Stimulated activated CD4-positive, alpha-beta T cell treated with anti-CD3 and anti-CD28 coated beads, TNF-alpha, amount 100 ng/mL, for 24 hours (primary cell): ENCODE data around the gene SULT1B1.

Source experiments
- DNase-seq, 3 experiments: peaks; one replicate each; pipeline ENCODE4 v3.0.0-alpha.2; 2020; ENCODE audit warnings: low read depth in 3 of 3

The SULT1B1 gene

DNA sequence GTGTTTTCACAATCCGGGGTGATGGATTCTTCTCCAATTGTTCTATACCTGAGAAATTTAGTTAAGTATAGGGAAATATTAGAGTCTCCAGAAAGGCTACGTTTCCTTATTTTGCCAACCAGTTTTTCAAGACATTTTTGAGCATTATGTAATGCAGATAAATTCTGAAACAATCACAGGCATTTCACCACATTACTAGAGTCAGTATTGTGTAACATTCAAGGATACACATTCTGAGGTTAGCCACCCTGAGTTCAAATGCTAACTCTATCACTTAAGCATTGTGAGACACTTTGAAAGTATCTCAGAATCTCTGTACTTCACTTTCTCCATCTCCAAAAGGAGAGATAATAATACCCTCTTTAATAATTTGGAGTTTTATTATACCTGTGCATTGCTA lies 10.6 kb downstream of the SULT1B1 start:
- no peak for DNase-seq

DNA sequence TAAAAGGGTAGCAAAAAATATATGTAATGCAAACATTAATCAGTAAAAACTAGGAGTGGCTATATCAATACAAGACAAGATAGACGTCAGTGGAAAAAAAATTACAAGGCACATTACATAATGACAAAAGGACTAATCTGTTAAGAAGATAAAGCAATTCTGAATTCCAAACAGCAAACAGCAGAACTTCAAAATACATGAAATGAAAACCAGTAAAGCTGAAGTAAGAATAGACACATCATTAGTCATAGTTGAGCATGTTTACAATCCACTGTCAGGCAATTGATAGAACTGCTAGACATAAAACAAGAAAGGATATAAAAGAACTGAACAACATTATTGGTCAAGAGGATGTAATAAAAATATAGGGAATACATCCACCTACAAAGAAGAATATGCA lies 12.2 kb downstream of the SULT1B1 start:
- no peak for DNase-seq

DNA sequence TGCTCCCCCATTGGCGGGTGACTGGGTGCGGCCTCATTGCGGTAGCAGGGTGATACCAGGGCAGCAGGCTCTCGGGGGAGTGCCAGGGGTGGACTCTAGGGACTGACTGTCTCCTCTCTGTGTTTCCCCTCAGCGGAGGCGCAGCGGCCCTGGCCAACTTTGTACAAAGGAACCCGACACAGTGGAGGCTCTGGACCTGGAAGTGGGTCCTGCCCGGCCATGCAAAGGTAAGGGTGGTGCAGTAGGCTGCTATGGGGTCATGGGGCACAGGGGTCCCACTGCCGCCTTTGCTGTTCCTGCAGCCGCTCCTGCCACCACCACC lies 16.3 kb downstream of the SULT1B1 start:
- DNase-seq = no peak

DNA sequence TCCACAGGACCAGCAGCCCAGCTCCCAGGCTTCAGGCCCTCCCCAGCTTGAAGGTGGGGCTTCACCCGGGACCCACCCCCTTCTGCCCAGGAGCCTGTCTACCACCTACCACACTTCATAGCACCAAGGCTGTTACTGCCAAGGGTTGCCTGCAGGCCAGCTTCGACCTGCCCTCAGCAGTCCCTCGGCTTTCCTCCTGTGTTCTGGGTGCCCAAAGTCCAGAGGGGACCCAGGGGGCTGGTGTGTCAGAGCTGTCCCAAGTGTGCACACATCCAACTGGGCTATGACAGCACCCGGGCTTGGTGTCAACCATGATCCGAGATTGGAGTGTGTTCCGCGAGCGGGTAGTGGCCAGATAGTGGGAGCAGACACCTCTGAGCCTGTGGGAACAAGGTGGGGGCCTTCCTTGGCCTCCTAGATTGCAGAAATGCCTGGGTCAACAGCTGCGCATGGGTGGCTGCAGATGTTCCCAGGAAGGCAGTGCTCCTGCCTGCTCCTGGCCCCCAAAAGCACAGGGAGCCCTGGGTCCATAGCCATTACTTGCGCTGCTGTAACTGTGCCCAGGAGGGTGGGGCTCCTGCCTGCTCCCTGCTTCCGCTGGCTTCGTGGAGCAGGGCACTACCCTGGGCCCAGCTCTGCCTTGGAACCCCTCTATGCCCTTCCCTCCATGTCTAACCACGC lies 16.8 kb downstream of the SULT1B1 start:
- DNase-seq = no peak

DNA sequence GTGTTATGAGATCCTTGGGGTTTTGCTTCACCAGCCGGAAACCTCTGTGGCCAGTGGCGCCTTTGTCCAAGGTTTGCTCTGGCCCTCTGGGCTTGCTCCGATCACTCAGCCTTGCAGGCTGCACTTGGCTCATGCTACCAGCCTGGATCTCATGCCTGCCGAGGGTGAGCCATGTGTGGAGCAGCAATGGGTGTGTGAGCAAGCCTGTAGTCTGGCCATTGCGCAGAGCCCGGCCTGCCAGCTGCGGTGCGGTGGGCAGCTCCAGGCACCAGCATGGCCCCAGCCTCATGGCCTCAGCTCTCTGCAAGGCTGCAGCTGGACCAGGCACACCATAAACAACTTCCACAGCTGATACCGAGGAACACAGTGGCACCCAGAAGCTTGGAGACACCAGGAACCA lies 17.8 kb downstream of the SULT1B1 start:
- DNase-seq = no peak

DNA sequence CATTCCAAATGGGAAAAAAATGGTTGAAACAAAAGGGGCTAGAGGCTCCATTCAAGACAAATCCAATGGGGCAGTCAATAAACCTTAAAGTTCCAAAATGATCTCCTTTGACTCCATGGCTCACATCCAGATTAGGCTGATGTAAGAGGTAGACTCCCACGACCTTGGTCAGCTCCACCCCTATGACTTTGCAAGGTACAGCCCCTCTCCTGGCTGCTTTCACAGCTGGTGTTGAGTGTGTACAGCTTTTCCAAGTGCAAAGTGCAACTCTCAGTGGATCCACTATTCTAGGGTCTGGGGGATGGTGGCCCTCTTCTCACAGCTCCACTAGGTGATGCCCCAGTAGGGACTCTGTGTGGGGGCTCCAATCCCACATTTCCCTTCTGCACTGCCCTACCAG lies 21.5 kb downstream of the SULT1B1 start:
- DNase-seq = no peak

DNA sequence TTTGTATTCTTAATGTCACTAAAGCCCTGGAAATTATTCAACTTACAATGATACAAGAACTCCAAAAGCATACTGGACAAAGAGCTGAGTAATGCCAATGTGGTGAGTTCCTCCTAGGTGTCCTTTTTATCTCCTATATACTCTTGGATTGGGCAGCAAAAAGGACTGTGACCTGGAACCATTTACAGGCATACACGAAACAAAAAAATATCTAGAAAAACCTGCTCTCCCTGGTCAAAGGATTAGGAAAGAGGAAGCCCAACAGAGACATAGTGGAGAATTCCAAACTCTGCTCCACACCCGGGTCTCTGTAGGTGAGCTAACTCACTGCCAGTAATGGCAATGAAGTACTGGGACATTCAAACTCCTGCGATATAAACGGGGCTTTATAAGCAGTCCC lies 25.3 kb downstream of the SULT1B1 start:
- no peak for DNase-seq

DNA sequence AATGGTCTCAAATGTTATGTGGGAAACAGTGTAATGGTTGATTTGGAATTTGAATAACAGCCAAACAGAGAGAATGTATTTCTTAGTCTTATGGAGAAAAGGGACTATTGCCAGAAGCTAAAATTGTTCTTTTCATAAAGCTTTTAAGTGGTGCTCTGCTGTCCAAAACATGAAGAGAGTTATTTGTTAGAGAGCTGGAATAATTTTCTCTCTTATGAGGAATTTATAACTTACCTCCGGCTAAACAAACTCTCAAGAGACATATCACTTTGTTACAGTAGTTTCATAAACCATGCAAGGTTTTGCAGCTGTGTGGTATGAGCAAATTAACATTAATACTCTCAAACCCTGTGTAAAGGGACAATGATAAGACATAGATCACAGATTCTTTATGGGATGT lies 28.6 kb downstream of the SULT1B1 start:
- DNase-seq = no peak

DNA sequence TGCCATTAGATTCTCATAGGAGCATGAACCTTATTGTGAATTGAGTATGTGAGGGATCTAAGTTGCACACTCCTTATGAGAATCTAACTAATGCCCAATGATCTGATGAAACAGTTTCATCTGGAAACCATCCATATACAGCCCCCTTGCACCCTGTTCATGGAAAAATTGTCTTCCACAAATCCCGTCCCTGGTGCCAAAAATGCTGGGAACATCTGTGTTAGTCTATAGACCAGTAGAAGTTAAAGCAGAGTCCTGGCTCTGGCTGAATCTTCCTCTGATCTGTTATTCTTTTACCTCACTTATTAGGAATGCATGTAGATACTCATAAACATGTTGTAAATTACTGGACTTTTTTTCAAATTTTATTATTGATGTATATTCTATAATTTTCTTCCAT lies 29.2 kb downstream of the SULT1B1 start:
- DNase-seq = no peak

DNA sequence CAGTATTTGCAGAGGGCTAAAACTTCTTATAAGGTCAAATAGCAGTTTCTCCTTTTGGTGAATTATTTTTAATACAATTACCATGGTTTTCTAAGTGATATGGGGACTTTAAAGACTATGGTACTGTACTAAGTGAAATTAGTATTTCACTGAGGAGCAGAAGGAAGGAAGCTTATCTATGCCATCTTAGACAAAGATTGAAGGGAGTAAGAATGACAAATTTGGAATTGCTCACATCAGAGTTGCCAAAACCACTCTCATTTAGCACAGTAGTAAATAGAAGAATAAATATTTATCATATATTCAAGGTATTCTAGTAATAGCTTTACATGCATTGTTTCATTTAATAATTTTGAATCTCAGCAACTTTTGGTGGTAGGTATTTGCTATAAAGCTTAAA lies 30.4 kb downstream of the SULT1B1 start:
- DNase-seq = no peak

DNA sequence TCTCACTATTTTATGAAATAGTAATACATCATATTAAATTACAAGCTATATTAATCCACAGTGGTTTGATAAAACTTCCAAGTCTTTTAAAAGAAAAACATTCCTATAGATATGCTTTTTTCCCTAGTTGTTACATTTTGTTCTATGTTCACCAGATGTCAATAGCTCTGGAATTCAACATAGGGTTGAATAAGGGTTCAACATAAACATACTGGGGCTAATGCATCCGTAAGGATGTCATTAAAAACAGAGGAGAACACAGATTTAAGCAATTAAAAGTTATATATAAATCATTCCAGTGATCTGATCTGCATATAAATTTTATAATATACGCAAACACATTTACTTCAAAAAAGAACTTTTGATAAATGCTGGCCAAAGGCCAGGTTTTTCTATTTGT lies 32.5 kb downstream of the SULT1B1 start:
- DNase-seq = no peak

DNA sequence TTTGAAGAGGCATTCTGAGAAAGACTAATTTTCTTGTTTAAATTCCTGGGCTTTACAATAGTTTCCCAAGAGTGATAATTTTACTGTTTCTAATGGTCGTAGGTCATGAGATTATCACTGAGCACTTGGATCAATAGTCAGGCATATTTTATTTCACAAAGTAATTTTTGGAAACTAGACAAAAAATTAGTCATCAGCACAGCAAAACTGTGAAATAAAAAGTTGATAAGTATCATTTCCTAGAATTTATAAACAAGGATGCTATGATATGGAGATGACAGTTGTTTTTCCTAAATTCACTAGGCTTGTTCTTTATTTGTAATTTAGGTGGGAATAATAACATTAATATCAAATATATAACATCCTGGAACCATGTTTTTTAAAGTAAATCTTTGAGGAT lies 33.0 kb downstream of the SULT1B1 start:
- no peak for DNase-seq

DNA sequence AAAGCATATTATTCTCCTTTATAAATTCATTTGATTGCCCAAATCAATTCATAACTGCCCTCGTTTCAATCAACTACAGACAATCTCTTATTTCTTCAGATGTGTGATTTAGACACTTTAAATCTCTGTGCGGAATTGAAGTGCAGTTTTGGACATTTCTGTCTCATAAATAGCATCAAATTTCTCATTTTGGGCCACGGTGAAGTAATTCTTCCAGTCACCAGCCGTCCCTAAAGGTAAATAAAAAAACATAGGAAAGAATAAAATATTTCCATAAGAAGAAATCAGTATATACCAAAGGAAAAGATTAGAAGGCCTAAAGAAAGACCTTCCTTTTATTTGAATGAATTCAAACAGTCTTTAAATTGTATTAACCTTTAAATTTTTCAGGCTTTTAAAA lies 33.4 kb downstream of the SULT1B1 start:
- DNase-seq = no peak

DNA sequence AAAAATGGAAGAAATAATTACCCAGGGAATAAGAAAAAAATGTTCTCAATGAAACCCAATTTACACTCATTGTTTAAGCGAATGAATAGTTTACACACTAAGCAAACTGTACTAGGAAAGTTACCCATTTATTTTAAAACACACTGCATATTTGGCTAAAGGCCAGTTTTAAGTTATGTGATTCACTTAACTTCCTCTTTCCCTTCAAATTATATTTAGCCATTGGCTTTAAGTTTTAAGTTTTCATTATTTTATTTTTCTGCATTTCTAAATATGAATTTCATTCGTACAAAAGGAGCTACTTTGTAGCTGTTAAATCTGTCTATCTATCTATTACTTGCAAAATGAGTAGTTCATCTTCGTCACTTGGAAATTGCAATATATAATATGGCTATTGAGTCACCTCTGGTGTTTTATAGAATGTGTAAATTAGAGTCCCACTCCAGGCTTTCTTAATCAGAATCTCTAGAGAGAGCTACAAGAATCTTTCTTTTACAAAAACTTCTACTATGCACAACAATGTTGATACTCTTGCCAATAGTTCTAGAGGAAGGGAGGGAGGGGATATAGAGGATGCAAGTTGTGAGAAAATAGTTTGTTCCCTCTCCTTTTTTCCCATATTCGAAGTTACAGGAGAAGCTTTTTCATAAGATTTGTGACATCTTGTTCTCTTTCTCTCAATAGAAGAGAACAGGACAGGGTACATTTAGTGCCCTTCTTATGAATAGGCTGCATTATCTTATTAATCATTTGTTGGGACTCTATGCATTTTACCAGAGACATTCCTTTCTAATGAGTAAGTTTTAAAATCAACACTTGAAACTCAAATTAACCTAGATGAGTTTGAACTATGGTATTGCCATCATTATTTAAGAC lies 41.8 kb downstream of the SULT1B1 start:
- no peak for DNase-seq

DNA sequence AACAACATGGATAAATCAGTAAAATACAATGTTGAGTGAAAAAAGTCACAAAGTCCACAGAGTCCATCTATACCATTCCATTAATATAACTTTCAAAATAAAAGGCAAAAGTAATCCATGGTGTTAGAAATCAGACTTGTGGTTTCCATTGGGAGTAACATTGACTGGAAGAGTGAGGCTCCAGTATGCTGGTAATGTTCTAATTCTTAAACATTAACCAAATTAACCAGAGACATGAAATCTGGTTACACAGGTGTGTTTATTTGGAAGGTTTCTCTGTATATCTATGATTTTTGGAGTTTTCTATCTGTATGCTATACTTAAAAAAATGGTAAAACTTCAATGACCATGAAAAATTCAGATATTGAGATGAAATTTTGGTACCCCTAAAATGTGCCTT lies 42.6 kb downstream of the SULT1B1 start:
- DNase-seq = no peak

DNA sequence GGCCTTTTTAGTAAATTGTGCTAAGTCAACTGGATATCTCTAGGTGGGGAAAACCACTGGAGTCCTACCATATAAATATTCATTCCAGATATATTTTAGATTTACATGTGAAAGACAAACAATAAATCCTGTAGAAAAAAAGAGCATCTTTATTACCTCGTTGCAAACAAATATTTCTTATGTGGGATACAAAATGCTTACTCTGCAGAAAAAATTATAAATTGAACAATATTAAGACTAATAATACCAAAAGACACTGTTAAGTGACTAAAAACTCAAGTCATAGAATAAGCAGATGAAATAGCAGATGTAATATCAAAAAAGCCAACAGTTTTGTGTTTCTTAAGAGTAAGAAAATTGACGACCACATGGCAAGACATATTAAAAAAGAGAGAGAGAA lies 43.8 kb downstream of the SULT1B1 start:
- no peak for DNase-seq

DNA sequence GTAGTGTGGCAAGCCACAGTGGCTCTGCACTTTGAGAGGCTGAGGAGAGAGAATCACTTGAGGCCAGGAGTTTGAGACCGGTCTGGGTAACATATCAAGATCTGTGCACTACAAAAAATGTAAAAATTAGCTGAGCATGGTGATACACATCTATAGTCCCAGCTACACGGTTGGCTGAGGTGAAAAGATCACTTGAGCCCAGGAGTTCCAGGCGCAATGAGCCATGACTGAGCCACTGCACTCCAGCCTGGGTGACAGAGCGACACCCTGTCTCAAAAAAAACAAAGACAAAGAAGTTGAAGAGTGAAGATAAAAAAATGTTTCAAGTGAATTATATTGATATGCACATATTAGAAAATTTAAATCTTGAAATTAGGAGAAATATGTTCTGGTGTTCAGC lies 46.3 kb downstream of the SULT1B1 start:
- DNase-seq = no peak

DNA sequence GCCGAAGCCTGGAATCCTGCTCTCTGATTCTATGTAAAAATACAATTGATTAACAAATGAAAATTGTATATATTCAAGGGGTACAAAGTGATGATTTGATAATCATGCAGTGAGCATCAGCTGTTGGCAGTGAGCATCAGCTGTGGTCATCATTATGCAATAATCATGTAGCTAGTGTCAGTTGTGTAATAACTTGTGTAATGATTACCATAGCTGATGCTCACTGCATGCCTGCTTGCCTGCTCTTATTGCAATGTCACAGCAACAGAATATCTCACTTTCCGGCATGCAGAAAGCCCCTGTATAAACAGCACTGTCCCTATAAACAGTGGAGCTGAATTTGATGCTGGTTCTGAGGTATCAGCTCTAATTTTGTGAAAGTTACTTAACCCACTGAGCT lies 46.8 kb downstream of the SULT1B1 start:
- no peak for DNase-seq

DNA sequence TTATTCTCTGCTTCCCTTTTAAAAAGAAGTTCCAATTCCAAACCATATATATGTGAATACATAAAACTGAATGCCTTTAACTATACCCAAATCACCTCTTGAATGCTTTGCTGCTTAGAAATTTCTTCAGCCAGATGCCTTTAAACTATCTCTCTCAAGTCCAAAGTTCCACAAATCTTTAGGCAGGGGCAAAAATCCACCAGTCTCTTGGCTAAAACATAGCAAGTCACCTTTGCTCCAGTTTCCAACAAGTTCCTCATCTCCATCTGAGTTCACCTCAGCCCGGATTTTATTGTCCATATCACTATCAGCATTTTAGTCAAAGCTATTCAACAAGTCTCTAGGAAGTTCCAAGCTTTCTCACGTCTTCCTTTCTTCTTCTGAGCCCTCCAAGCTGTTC lies 49.8 kb downstream of the SULT1B1 start:
- no peak for DNase-seq

DNA sequence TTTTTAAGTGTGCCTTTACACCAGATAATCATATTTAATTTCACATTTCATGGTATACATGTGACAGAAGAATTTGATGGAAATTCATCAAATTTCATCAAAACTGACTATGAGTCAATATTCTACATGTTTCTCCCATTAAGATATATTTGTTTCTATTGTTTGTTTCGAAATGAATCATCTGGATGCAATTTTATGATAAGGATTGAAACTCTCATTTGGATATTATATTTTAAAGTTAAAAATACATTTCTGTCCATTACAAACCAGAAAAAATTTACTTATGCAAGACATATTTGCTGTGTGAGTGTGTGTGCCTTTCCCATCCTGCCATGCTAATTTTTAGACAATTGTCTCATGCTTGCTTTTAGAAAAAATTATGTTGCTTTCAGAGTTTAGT lies 52.2 kb downstream of the SULT1B1 start:
- no peak for DNase-seq

DNA sequence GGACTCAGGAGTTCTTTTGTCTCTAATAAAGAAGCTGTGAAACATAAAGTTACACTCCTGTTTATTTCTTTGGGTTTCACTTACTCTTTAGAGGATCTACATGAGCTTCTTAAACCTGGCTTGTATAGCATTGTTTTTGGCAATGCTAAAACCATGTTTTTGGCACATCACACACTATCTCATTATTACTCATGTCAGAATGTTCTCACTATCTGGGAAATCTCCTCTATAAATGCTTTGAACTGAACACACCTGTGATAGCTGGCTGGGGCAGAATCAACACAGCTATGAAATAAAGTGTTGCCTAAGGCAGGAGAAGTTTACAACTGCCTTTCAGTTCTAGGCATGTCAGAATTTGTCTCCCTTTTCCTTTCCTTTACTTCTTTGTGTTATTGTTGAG lies 52.6 kb downstream of the SULT1B1 start:
- DNase-seq = no peak

DNA sequence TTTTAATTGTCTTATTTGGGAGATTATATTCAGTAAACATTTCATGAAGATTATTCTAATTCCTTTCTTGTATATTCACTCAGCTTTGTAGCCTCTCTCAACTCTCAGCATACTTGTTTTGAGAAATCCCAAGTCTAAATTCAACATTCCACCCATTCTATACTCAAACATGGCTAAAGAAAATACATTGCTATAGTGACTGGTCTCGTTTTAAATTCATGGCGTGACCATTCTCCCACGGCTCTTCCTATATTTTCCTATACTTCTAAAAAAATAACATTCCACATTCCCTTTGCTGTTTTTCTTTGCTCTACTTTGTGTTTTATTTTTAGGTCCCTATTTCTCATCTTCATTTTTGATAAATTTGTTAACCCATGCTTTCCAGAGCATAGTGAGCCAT lies 58.2 kb downstream of the SULT1B1 start:
- DNase-seq = no peak

DNA sequence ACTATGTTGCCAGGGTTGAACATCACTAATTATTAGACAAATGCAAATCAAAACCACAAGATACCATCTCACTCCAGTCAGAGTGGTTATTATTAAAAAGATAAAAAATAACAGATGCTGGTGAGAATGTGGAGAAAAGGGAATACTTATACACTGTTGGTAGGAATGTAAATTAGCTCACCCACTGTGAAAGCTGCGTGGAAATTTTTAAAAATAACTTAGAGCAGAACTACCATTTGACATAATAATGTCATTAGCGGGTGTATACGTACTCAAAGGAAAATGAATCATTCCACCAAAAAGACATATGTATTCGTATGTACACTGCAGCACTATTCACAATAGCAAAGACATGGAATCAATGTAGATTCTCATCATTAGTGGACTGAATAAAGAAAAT lies 58.7 kb downstream of the SULT1B1 start:
- no peak for DNase-seq
